SK-N-SH (cell line): ENCODE results near the gene TUBB3. TPM values are rescaled to one million over a fixed set of nuclear protein-coding genes. Genes with fewer than 3 reads are reported as not detected.

ENCODE experiments used
- CTCF ChIA-PET: fragments of 300-600, 350-600 bp; formaldehyde crosslinking; extraction: SDS; loops from one replicate; lab custom pipeline; 2021; lab: Yijun Ruan, JAX
- POLR2A ChIA-PET: fragments of 350-600 bp; sonication (Branson Sonifier 250); formaldehyde crosslinking; extraction: SDS; loops from one replicate; lab custom pipeline; 2020; ENCODE audit warnings: antibody characterized with exemption, inconsistent platforms; lab: Yijun Ruan, JAX
- DNase-seq: peaks from one replicate; pipeline ENCODE4 v3.0.0; 2012
- H2AFZ ChIP-seq: fragments of 200-600 bp; sonication (generic); 2 replicates; pipeline ENCODE4 v1.8.1; 2016; ENCODE audit warnings: antibody characterized with exemption, mild to moderate bottlenecking, low read depth
- H3F3A ChIP-seq: fragments of 200-600 bp; sonication (generic); replicated peaks from 2 replicates; pipeline ENCODE3; 2016; ENCODE audit warnings: antibody characterized with exemption, mild to moderate bottlenecking; ENCODE audit not compliant: insufficient read depth
- H3K27ac ChIP-seq, 2 experiments: fragments of 200-500 bp in 1 of 2; fragments of 200-600 bp in 1 of 2; sonication (Bioruptor generic) in 1 of 2; sonication (generic), shearing (Covaris generic) in 1 of 2; 2 replicates each; pipeline versions ENCODE4 v1.5.1 to v1.6.1; 2014 to 2016; ENCODE audit warnings: low read depth in 2 of 2, inconsistent platforms in 1 of 2, low read length in 1 of 2, mild to moderate bottlenecking in 1 of 2, mixed read lengths in 1 of 2
- H3K27me3 ChIP-seq: fragments of 200-600 bp; sonication (generic), shearing (Covaris generic); 2 replicates; pipeline ENCODE4 v1.6.1; 2016; ENCODE audit warnings: mixed run types; ENCODE audit not compliant: insufficient read depth
- H3K36me3 ChIP-seq, 2 experiments: fragments of 200-500 bp in 1 of 2; fragments of 200-600 bp in 1 of 2; sonication (Bioruptor generic) in 1 of 2; sonication (generic) in 1 of 2; replicated peaks in 1 of 2; 2 replicates each; pipeline versions ENCODE3 to v1.5.1; 2014 to 2016; ENCODE audit warnings: low read length in 1 of 2, mild to moderate bottlenecking in 1 of 2; ENCODE audit not compliant: insufficient read depth in 2 of 2, control insufficient read depth in 1 of 2
- H3K4me1 ChIP-seq, 2 experiments: fragments of 200-500 bp in 1 of 2; fragments of 200-600 bp in 1 of 2; sonication (Bioruptor generic) in 1 of 2; sonication (generic), shearing (Covaris generic) in 1 of 2; 2 replicates each; pipeline versions ENCODE4 v1.5.1 to v1.6.1; 2014 to 2016; ENCODE audit warnings: low read depth in 1 of 2, low read length in 1 of 2, mixed run types in 1 of 2; ENCODE audit not compliant: insufficient read depth in 2 of 2, control insufficient read depth in 1 of 2
- H3K4me2 ChIP-seq: fragments of 200-600 bp; sonication (generic), shearing (Covaris generic); 2 replicates; pipeline ENCODE4 v1.6.1; 2017; ENCODE audit warnings: mixed run types
- H3K4me3 ChIP-seq, 2 experiments: fragments of 200-500 bp in 1 of 2; fragments of 200-600 bp in 1 of 2; sonication (Bioruptor generic) in 1 of 2; sonication (generic), shearing (Covaris generic) in 1 of 2; 2 replicates each; pipeline versions ENCODE4 v1.5.1 to v1.8.1; 2014 to 2016; ENCODE audit warnings: low read depth in 2 of 2, inconsistent platforms in 1 of 2, low read length in 1 of 2, mild to moderate bottlenecking in 1 of 2, mixed read lengths in 1 of 2, moderate library complexity in 1 of 2
- H3K79me2 ChIP-seq: fragments of 200-600 bp; sonication (generic); 2 replicates; pipeline ENCODE4 v1.8.1; 2017; ENCODE audit warnings: mild to moderate bottlenecking; ENCODE audit not compliant: insufficient read depth
- H3K9ac ChIP-seq: fragments of 200-600 bp; sonication (generic); 2 replicates; pipeline ENCODE4 v1.6.1; 2017; ENCODE audit warnings: mixed run types
- H3K9me2 ChIP-seq: fragments of 200-600 bp; sonication (generic); 2 replicates; pipeline ENCODE4 v1.6.1; 2017; ENCODE audit warnings: mixed run types
- H3K9me3 ChIP-seq: fragments of 200-600 bp; sonication (generic); 2 replicates; pipeline ENCODE4 v1.6.1; 2017; ENCODE audit warnings: mixed run types, mild to moderate bottlenecking, moderate library complexity
- H4K20me1 ChIP-seq: fragments of 200-600 bp; sonication (generic); 2 replicates; pipeline ENCODE4 v1.6.1; 2017; ENCODE audit warnings: mild to moderate bottlenecking, mixed run types; ENCODE audit not compliant: insufficient read depth
- CHD2 ChIP-seq: fragments of 150-350 bp; IDR thresholded peaks from 2 replicates; pipeline ENCODE4 v1.6.1; 2018; ENCODE audit warnings: low read length; ENCODE audit not compliant: partially characterized antibody
- CTCF ChIP-seq: fragments of 200-600 bp; sonication (generic); IDR thresholded peaks from 2 replicates; pipeline ENCODE4 v1.6.1; 2017; ENCODE audit warnings: antibody characterized with exemption, mild to moderate bottlenecking, moderate library complexity
- ELF1 ChIP-seq: IDR thresholded peaks from 2 replicates; pipeline ENCODE4 v1.4.0; 2012
- EZH2phosphoT487 ChIP-seq: fragments of 200-600 bp; sonication (generic); IDR thresholded peaks from 2 replicates; pipeline ENCODE4 v1.6.1; 2017; ENCODE audit warnings: low read depth, mixed run types, mild to moderate bottlenecking, antibody characterized with exemption, moderate library complexity, borderline replicate concordance
- FOSL2 ChIP-seq: IDR thresholded peaks from 2 replicates; pipeline ENCODE4 v1.4.0; 2012; ENCODE audit warnings: low read depth, mild to moderate bottlenecking, moderate library complexity, borderline replicate concordance
- FOXJ3 ChIP-seq: sonication (generic); formaldehyde crosslinking; IDR thresholded peaks from 2 replicates; pipeline ENCODE4 v1.5.1; 2020; ENCODE audit warnings: mild to moderate bottlenecking, missing genetic modification reagents
- FOXM1 ChIP-seq: IDR thresholded peaks from 2 replicates; pipeline ENCODE4 v1.4.0; 2012; ENCODE audit warnings: low read depth, mild to moderate bottlenecking
- GABPA ChIP-seq: IDR thresholded peaks from 2 replicates; pipeline ENCODE4 v1.4.0; 2012; ENCODE audit warnings: low read depth, mild to moderate bottlenecking
- IRF3 ChIP-seq: fragments of 150-350 bp; IDR thresholded peaks from 2 replicates; pipeline ENCODE4 v1.6.1; 2016; ENCODE audit warnings: mild to moderate bottlenecking, low read depth, low read length
- JUND ChIP-seq: IDR thresholded peaks from 2 replicates; pipeline ENCODE4 v1.4.0; 2012
- MAX ChIP-seq: IDR thresholded peaks from 2 replicates; pipeline ENCODE4 v1.4.0; 2012; ENCODE audit warnings: low read depth
- MXI1 ChIP-seq: IDR thresholded peaks from 2 replicates; pipeline ENCODE4 v1.6.1; 2012; ENCODE audit warnings: mild to moderate bottlenecking, low read depth, low read length, improper control_type of control experiment
- NFIC ChIP-seq: IDR thresholded peaks from 2 replicates; pipeline ENCODE4 v1.4.0; 2012; ENCODE audit warnings: borderline replicate concordance
- RAD21 ChIP-seq: IDR thresholded peaks from 2 replicates; pipeline ENCODE4 v1.6.1; 2012; ENCODE audit warnings: mild to moderate bottlenecking, low read length
- SIN3A ChIP-seq: IDR thresholded peaks from 2 replicates; pipeline ENCODE4 v1.6.1; 2012; ENCODE audit warnings: low read depth, mild to moderate bottlenecking, low read length, moderate library complexity, borderline replicate concordance
- SMC3 ChIP-seq: IDR thresholded peaks from 2 replicates; pipeline ENCODE4 v1.6.1; 2012; ENCODE audit warnings: low read depth, low read length, improper control_type of control experiment
- TAF1 ChIP-seq: IDR thresholded peaks from 2 replicates; pipeline ENCODE4 v1.6.1; 2012; ENCODE audit warnings: low read depth, mild to moderate bottlenecking, low read length, moderate library complexity, borderline replicate concordance
- TCF12 ChIP-seq: IDR thresholded peaks from 2 replicates; pipeline ENCODE4 v1.4.0; 2012
- TEAD4 ChIP-seq: IDR thresholded peaks from 2 replicates; pipeline ENCODE4 v1.4.0; 2012; ENCODE audit warnings: mild to moderate bottlenecking, borderline replicate concordance; ENCODE audit not compliant: insufficient read depth
- YY1 ChIP-seq: IDR thresholded peaks from 2 replicates; pipeline ENCODE4 v1.4.0; 2012; ENCODE audit warnings: low read depth, mild to moderate bottlenecking
- WGBS: methylation state at CpG from one replicate; pipeline ENCODE4 v1.1.6; 2017; ENCODE audit warnings: low lambda C conversion rate; 5-methylcytosine and 5-hydroxymethylcytosine counted together
- polyA plus RNA-seq, 3 experiments: library from polyadenylated mRNA; depleted of rRNA; stranded (reverse); fragments of >200 nt; gene quantifications; 2 replicates each; pipeline ENCODE4 v1.2.3, GENCODE V29; 2012

TUBB3 gene
- polyA plus RNA-seq, 1 of the 3 experiments (the other 2 are of a cell fraction): 428 TPM

GRCh38 chr16:89969741-89970410 is 46.7 kb downstream of the TUBB3 start:
- Histone ChIP-seq H3K4me3 (no peak overlapping the region), H2AFZ (no peak overlapping the region)

GRCh38 chr16:89971495-89972243 is 48.5 kb downstream of the TUBB3 start:
- WGBS: 88% methylated on average over 41 of the region's 42 CpGs
- no peaks in the 10 kb centered on the region for H3K27me3 ChIP-seq
- H3K9me3 ChIP-seq: no peaks in the 10 kb centered on the region
- peaks cover 63% of the 10 kb centered on the region for H3K79me2 ChIP-seq
- peak overlapping the region; percentile 97 for H3K4me2 ChIP-seq
- H3K27ac ChIP-seq: peak overlapping the region; percentile 73 to 94; a peak in 3 of 4 replicates
- peaks cover 8% of the 10 kb centered on the region for H3F3A ChIP-seq
- H3K4me1 ChIP-seq: peaks cover 7 to 23% of the 10 kb centered on the region in 2 experiments; a peak in 3 of 4 replicates
- H3K9ac ChIP-seq: peak overlapping the region; percentile 98
- peak overlapping the region; percentile 99 for H2AFZ ChIP-seq
- CTCF ChIA-PET: interaction anchor here (0.9 to 1.8 kb wide), 6 partner anchors 12 to 110 kb away, joined by 3 to 5 read pairs (median 4); partner anchors contain the start of gene DEF8
- H4K20me1 ChIP-seq: no peaks in the 10 kb centered on the region; the same call in 1 of the 2 replicates
- no peak for DNase-seq
- no peaks in the 10 kb centered on the region for H3K9me2 ChIP-seq
- H3K4me3 ChIP-seq: peak overlapping the region; percentile 76 to 100
- POLR2A ChIA-PET: interaction anchor here (0.6 to 2.7 kb wide), 4 partner anchors 47 to 98 kb away, joined by 3 to 24 read pairs (median 6); partner anchors contain the start of genes MC1R, TCF25 and TUBB3
- peaks cover 6% of the 10 kb centered on the region in 2 experiments for H3K36me3 ChIP-seq
- TF ChIP-seq CTCF (no peak), GABPA (no peak), MXI1 (no peak), IRF3 (no peak), RAD21 (no peak), EZH2phosphoT487 (no peak), SMC3 (no peak), YY1 (no peak), ELF1 (no peak)

More at GRCh38 chr16:89969741-89970410, 46.7 kb downstream of the TUBB3 start:
- H4K20me1 ChIP-seq: no peaks in the 10 kb centered on the region
- peaks cover 4 to 6% of the 10 kb centered on the region in 2 experiments for H3K36me3 ChIP-seq
- H3K9me3 ChIP-seq: no peaks in the 10 kb centered on the region
- POLR2A ChIA-PET: interaction anchor here (1.2 kb wide), 1 partner anchor 48 kb away, joined by 3 read pairs; no protein-coding TSS in a partner anchor
- H3F3A ChIP-seq: peaks cover 11% of the 10 kb centered on the region
- CTCF ChIA-PET: interaction anchor here (0.9 to 1.1 kb wide), 3 partner anchors 17 to 49 kb away, joined by 3 read pairs; partner anchors contain the start of genes DBNDD1 and DEF8
- no peak for DNase-seq
- H3K27ac ChIP-seq: no peak overlapping the region
- H3K27me3 ChIP-seq: no peaks in the 10 kb centered on the region
- WGBS: 93% methylated on average over 6 of the region's 6 CpGs
- H3K9ac ChIP-seq: no peak overlapping the region
- H3K4me2 ChIP-seq: no peak overlapping the region
- H3K9me2 ChIP-seq: no peaks in the 10 kb centered on the region
- TF ChIP-seq JUND: no peak
- no peak for TF ChIP-seq FOSL2
- TF ChIP-seq FOXM1: no peak
- TF ChIP-seq ELF1: no peak
- TF ChIP-seq CHD2: no peak
- no peak for TF ChIP-seq RAD21
- no peak for TF ChIP-seq NFIC
- no peak for TF ChIP-seq SIN3A
- TF ChIP-seq TCF12: no peak
- no peak for TF ChIP-seq TAF1
- no peak for TF ChIP-seq GABPA
- TF ChIP-seq FOXJ3 (CRISPR knock-in tag): no peak
- no peak for TF ChIP-seq IRF3
- TF ChIP-seq TEAD4: no peak
- TF ChIP-seq MAX: no peak
- H3K4me1 ChIP-seq: peaks cover 7 to 23% of the 10 kb centered on the region in 2 experiments; a peak in 3 of 4 replicates
- peaks cover 45% of the 10 kb centered on the region for H3K79me2 ChIP-seq
